NCI-H345 treated with DMSO at 0.1 percent for 48 hours (cell line): Measurements from ENCODE around the gene CUL5.
"Not testable (repeated sequence)": the region's sequence is repeated elsewhere in the genome, so short reads cannot be mapped to it uniquely, and the experiment has no call there.

Source experiments
- DNase-seq: peaks from one replicate; lab custom pipeline; 2025; ENCODE audit not compliant: unreplicated experiment; lab: John Stamatoyannopoulos, UW

Gene CUL5

GRCh38 chr11:108111126-108111525, 102.4 kb downstream of the CUL5 start:
- DNase-seq: no peak

GRCh38 chr11:108112057-108112456, 103.4 kb downstream of the CUL5 start:
- DNase-seq: no peak

GRCh38 chr11:108115500-108116140, 106.9 kb downstream of the CUL5 start:
- no peak for DNase-seq

- peak; percentile 15 for DNase-seq
Measured at GRCh38 chr11:108117746-108118371, 109.2 kb downstream of the CUL5 start.

- DNase-seq: not testable (repeated sequence)
Measured at GRCh38 chr11:108120936-108121273, 112.2 kb downstream of the CUL5 start.

- DNase-seq: peak; percentile 84
Measured at GRCh38 chr11:108121274-108122155, 112.8 kb downstream of the CUL5 start, which contains the start of gene ACAT1. Gene ACAT1, plus strand, starts transcription at chr11:108121567. Its CDS starts 40 bp downstream, at chr11:108121607.

- DNase-seq: no peak
Measured at GRCh38 chr11:108122166-108122628, 113.5 kb downstream of the CUL5 start.

- DNase-seq: no peak
Measured at GRCh38 chr11:108125096-108125495, 116.4 kb downstream of the CUL5 start.

GRCh38 chr11:108128772-108129171, 120.1 kb downstream of the CUL5 start:
- no peak for DNase-seq

GRCh38 chr11:108131993-108132392, 123.3 kb downstream of the CUL5 start:
- DNase-seq: no peak

- not testable (repeated sequence) for DNase-seq
Measured at GRCh38 chr11:108132993-108133538, 124.4 kb downstream of the CUL5 start.

- no peak for DNase-seq
Measured at GRCh38 chr11:108135845-108136544, 127.3 kb downstream of the CUL5 start.

GRCh38 chr11:108137212-108137611, 128.5 kb downstream of the CUL5 start:
- DNase-seq: no peak

- no peak for DNase-seq
Measured at GRCh38 chr11:108142304-108142703, 133.6 kb downstream of the CUL5 start.

- DNase-seq: no peak
Measured at GRCh38 chr11:108144615-108145014, 135.9 kb downstream of the CUL5 start.

- DNase-seq: no peak
Measured at GRCh38 chr11:108147150-108147549, 138.5 kb downstream of the CUL5 start.

GRCh38 chr11:108148556-108148955, 139.9 kb downstream of the CUL5 start:
- DNase-seq: no peak

- DNase-seq: no peak
Measured at GRCh38 chr11:108154591-108154990, 145.9 kb downstream of the CUL5 start.
